ENCODE data around the gene AK3.
"Not testable (repeated sequence)": the region's sequence is repeated elsewhere in the genome, so short reads cannot be mapped to it uniquely, and the experiment has no call there.

The AK3 gene

DNA sequence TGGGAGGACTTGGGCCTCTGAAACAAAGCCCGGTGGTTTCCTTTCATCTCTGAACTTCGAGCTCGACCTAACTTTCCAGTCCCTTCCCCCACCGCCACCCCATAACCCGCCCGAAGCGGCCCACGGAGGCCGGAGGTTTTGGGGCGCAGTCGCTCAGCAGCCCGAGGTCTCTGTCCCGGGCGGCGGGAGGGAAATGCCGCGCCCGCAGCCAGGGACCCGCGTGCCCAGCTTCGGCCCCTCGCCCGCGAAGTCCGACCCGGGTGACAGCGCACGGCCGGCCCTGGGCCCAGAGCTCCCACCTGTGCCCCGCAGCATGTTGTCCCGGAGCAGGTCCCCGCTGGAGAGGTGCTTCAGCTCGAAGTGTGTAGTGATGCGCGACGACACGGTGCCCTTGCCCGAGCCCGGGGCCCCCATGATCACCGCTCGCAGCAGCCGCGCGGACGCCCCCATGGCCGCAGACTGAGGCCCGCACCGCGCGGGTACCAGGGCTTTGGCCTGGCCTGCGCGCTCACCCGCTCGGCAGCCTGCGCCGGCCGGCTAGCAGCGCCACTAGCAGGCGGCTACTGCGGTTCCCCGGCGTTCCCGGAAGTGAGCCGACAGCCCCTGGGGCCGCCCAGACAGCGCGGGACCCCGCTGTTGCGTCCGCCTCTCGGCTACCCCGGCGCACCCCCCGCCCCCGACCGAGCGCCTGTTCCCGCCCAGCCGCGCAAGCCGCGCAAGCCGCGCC is at the start of gene AK3:
TSS of gene AK3 (minus strand) at position 565 of the 727 bp plus-strand sequence. CDS start at position 450, 115 bp downstream.
- peak within 1 kb of the TSS; percentile 86 for H3K27ac Mint-ChIP-seq

DNA sequence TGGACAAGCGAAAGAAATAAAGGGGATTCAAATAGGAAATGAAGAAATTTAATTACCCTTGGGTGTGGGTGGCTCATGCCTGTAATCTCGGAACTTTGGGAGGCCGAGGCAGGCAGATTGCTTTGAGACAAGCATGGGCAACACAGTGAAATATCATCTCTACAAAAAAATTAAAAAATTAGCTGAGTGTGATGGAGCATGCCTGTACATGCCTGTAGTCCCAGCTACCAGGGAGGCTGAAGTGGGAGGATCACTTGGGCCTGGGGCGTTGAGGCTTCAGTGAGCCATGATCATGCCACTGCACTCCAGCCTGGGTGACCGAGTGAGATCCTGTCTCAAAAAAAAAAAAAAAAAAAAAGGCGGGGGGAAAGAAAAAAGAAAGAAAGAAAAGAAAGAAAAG is 47.7 kb upstream of the AK3 start:
- no peak overlapping the region for H3K27ac Mint-ChIP-seq
- H3K36me3 Mint-ChIP-seq (ENCODE audit: low read depth) = peaks cover 6% of the 10 kb centered on the region
- H3K4me1 Mint-ChIP-seq (ENCODE audit: low read depth) = peaks cover 13% of the 10 kb centered on the region
- intact Hi-C loops (cut with micrococcal nuclease) = no loop called here
- peaks cover 26% of the 10 kb centered on the region for H3K27me3 Mint-ChIP-seq
- H3K4me3 Mint-ChIP-seq = no peak overlapping the region
- H3K9me3 Mint-ChIP-seq = no peaks in the 10 kb centered on the region

More for the DNA sequence above, at the start of gene AK3:
- Mint-ChIP-seq H3K27me3 (no peaks in the 10 kb centered on the region), H3K9me3 (no peaks in the 10 kb centered on the region), H3K4me3 (peak within 1 kb of the TSS; percentile 87), H3K4me1 (ENCODE audit: low read depth) (peaks cover 25% of the 10 kb centered on the region), H3K36me3 (ENCODE audit: low read depth) (peaks cover 15% of the 10 kb centered on the region)
- intact Hi-C loops (cut with micrococcal nuclease) = loop anchor here (2.0 to 5.0 kb wide), 3 partner anchors 52 to 78 kb away; partner anchors contain the start of genes CDC37L1, PLPP6 and RCL1

DNA sequence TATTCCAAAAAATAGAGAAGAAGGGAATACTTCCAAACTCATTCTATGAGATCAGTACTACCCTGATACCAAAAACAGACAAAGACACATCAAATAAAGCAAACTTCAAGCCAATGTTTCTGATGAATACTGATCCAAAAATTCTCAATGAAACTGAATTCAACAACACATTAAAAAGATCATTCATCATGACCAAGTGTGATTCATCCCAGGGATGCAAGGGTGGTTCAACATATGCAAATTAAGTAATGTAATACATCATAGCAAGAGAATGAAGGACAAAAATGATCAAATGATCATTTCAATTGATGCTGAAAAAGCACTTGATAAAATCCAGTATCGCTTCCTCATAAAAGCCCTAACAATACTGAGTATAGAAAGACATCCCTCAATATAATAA is 46.9 kb upstream of the AK3 start:
- Mint-ChIP-seq H3K36me3 (ENCODE audit: low read depth) (peaks cover 3% of the 10 kb centered on the region), H3K4me1 (ENCODE audit: low read depth) (peaks cover 12% of the 10 kb centered on the region), H3K27me3 (peaks cover 26% of the 10 kb centered on the region), H3K27ac (no peak overlapping the region), H3K4me3 (no peak overlapping the region), H3K9me3 (no peaks in the 10 kb centered on the region)
- intact Hi-C loops (cut with micrococcal nuclease) = no loop called here

DNA sequence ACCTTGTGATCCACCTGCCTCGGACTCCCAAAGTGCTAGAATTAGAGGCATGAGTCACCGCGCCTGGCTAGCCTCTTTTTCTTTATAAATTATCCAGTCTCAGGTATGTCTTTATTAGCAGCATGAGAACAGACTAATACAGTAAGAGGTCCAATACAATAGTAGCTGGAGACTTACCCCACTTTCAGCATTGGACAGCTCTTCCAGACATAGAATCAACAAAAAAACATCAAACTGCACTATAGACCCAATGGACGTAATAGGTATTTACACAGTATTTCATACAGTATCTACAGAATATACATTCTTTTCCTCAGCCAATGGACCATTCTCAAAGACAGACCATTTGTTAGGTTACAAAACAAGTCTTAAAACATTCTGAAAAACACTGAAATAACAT is 45.6 kb upstream of the AK3 start:
- peaks cover 3% of the 10 kb centered on the region for H3K4me1 Mint-ChIP-seq (ENCODE audit: low read depth)
- no peak overlapping the region for H3K27ac Mint-ChIP-seq
- no peak overlapping the region for H3K4me3 Mint-ChIP-seq
- H3K27me3 Mint-ChIP-seq = peaks cover 21% of the 10 kb centered on the region
- intact Hi-C loops (cut with micrococcal nuclease) = no loop called here
- no peaks in the 10 kb centered on the region for H3K36me3 Mint-ChIP-seq (ENCODE audit: low read depth)
- H3K9me3 Mint-ChIP-seq = no peaks in the 10 kb centered on the region

DNA sequence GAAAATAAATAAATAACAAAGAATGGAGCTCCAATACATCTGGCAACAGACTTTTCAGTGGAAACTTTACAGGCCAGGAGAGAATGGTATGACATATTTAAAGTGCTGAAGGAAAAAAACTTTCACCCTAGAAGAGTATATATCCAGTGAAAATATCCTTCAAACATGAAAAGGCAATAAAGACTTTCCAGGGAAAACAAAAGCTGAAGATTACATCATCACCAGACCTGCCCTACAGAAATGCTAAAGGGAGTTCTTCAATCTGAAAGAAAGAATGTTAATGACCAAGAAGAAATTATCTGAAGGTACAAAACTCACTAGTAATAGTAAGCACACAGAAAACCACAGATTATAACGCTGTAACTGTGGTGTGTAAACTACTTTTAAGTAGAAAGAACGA is 43.4 kb upstream of the AK3 start:
- intact Hi-C loops (cut with micrococcal nuclease) = no loop called here
- H3K27me3 Mint-ChIP-seq = peaks cover 15% of the 10 kb centered on the region
- H3K4me3 Mint-ChIP-seq = no peak overlapping the region
- no peaks in the 10 kb centered on the region for H3K36me3 Mint-ChIP-seq (ENCODE audit: low read depth)
- H3K4me1 Mint-ChIP-seq (ENCODE audit: low read depth) = peaks cover 5% of the 10 kb centered on the region
- H3K27ac Mint-ChIP-seq = no peak overlapping the region
- no peaks in the 10 kb centered on the region for H3K9me3 Mint-ChIP-seq

DNA sequence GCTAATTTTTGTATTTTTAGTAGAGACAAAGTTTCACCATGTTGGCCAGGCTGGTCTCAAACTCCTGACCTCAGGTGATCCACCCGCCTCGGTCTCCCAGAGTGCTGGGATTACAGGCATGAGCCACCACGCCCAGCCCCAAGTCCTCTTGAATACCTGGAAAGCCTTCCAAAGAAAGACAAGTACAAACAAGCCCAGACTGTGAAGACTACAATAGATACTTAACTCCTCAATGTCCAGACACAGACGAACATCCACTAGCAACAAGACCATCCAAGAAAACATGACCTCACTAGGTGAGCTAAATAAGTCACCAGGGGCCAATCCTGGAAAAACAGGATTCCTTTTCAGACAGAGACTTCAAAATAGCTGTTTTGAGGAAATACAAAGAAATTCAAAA is 42.2 kb upstream of the AK3 start:
- H3K4me1 Mint-ChIP-seq (ENCODE audit: low read depth); H3K4me3 Mint-ChIP-seq; H3K36me3 Mint-ChIP-seq (ENCODE audit: low read depth); intact Hi-C loops (cut with micrococcal nuclease); H3K9me3 Mint-ChIP-seq; H3K27ac Mint-ChIP-seq: not testable (repeated sequence)
- peaks cover 11% of the 10 kb centered on the region for H3K27me3 Mint-ChIP-seq

DNA sequence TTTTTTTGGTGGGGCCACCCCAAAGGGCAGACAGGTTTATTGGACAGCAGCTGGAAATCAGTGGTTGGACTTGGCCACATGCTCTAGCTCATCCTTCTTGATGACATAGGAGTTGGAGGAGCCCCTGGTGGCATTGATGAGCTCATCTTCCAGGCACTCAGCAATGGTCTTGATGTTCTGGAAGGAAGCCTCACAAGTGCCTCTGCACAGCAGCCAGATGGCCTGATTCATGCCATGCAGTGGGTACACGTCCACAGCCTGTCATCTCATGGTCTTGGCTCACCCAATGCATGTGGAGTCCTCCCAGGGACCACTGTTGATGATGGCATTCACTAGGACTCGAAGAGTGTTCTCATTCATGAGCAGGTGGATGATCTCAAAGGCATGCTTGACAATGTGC is 40.4 kb upstream of the AK3 start:
- Mint-ChIP-seq H3K4me1 (ENCODE audit: low read depth) (peaks cover 5% of the 10 kb centered on the region), H3K4me3 (no peak overlapping the region), H3K9me3 (no peaks in the 10 kb centered on the region), H3K27me3 (peaks cover 9% of the 10 kb centered on the region), H3K27ac (no peak overlapping the region), H3K36me3 (ENCODE audit: low read depth) (no peaks in the 10 kb centered on the region)
- intact Hi-C loops (cut with micrococcal nuclease) = no loop called here

DNA sequence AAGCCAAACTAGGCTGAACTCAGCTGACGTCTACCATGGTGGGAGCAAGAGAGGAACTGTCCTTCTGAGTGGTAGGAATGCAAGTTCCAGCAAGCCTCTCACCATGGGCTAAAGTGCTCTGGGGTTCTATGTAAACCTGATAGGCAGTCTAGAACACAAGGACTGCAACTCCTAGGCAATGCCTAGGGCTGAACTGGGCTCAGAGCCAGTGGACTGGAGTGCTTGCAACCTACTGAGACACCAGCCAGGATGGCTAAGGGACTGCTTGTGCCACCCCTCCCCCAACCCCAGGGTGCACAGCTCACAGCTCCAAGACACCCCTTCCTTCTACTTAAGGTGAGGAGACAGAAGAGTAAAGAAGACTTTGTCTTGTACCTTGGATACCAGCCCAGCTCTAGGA is 39.6 kb upstream of the AK3 start:
- intact Hi-C loops (cut with micrococcal nuclease) = no loop called here
- Mint-ChIP-seq H3K27me3 (peaks cover 9% of the 10 kb centered on the region), H3K27ac (no peak overlapping the region)

DNA sequence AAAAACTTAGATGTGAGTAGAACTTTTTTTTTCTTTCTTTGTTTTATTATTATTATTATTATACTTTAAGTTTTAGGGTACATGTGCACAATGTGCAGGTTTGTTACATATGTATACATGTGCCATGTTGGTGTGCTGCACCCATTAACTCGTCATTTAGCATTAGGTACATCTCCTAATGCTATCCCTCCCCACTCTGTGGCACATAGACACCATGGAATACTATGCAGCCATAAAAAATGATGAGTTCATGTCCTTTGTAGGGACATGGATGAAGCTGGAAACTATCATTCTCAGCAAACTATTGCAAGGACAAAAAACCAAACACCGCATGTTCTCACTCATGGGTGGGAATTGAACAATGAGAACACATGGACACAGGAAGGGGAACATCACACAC is 34.0 kb upstream of the AK3 start:
- H3K4me3 Mint-ChIP-seq; intact Hi-C loops (cut with micrococcal nuclease); H3K27ac Mint-ChIP-seq; H3K4me1 Mint-ChIP-seq (ENCODE audit: low read depth); H3K9me3 Mint-ChIP-seq; H3K27me3 Mint-ChIP-seq; H3K36me3 Mint-ChIP-seq (ENCODE audit: low read depth): not testable (repeated sequence)

More for the DNA sequence above, 39.6 kb upstream of the AK3 start:
- H3K4me3 Mint-ChIP-seq = no peak overlapping the region
- H3K4me1 Mint-ChIP-seq (ENCODE audit: low read depth) = peaks cover 5% of the 10 kb centered on the region
- H3K9me3 Mint-ChIP-seq = no peaks in the 10 kb centered on the region
- H3K36me3 Mint-ChIP-seq (ENCODE audit: low read depth) = no peaks in the 10 kb centered on the region

DNA sequence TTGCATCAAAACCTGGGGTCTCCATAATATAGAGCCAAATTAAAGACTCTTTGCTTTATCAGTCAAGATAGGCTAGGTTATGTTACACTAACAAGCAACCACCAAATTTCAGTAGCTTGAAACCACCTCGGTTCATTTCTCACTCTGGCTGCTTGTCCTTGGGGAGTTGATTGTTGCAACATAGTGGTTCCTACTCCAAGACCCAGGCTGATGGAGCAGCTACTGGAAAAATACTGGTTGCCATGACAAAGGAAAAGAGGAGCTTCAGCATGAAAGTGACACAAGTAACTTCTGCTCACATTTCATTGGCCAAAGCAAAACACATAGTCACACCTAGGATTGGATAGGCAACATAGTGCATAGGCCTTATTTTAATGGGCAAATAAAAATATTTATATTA is 33.2 kb upstream of the AK3 start:
- Mint-ChIP-seq H3K4me1 (ENCODE audit: low read depth) (peaks cover 3% of the 10 kb centered on the region), H3K27ac (no peak overlapping the region), H3K36me3 (ENCODE audit: low read depth) (no peaks in the 10 kb centered on the region), H3K27me3 (peaks cover 2% of the 10 kb centered on the region), H3K9me3 (no peaks in the 10 kb centered on the region), H3K4me3 (no peak overlapping the region)
- intact Hi-C loops (cut with micrococcal nuclease) = no loop called here

DNA sequence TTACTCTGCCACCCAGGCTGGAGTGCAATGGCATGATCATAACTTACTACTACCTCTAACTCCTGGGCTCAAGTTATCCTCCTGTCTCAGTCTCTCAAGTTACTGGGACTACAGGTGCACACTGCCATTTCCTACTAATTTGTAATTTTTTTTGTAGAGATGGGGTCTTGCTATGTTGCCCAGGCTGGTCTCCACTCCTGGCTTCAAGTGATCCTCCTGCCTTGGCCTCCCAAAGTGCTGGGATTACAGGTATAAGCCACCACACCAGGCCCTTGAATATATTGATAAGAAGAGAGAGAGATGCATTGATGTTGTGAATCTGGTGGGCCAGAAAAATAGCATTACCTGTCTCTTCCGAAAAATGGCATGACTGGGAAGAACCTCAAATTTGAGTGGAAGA is 30.8 kb upstream of the AK3 start:
- Mint-ChIP-seq H3K27ac (no peak overlapping the region), H3K36me3 (ENCODE audit: low read depth) (no peaks in the 10 kb centered on the region), H3K4me1 (ENCODE audit: low read depth) (peaks cover 6% of the 10 kb centered on the region), H3K4me3 (no peak overlapping the region), H3K9me3 (no peaks in the 10 kb centered on the region), H3K27me3 (no peaks in the 10 kb centered on the region)
- intact Hi-C loops (cut with micrococcal nuclease) = no loop called here

DNA sequence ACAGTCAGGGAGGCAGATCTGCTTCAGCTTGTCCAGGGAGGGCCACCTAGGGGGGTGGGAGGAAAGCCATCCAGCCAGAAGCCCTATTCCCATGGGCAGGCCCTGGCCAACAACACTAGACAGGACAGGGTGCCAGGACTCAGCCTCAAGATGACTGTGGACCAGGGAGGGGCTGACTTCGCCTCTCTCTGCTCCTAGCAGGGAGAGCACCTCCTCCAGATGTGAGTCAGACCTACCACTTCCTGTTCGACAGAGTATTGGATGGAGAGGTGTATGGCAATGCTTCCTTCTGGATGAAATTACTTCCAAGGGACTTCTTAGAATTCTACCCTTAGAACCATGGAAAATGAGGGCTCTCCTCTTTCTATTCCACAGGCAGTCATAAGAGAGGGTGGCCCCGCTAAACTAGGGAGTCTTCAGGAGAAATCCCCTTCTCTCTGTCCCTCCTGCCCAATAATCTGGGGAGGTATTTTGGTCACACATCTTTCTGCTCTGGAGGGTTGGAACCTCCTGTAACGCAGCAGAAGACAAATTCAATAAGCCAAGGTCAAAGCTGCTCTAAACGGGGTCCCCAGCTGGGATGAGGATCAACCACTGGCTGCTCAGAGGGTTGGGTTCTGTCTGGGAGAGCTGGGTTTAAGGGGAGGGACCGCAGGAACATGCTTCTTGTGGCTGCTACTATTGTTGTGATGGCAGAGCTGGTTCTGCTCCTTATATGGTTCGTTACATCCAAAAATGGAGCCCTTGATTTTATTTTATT is 28.5 kb upstream of the AK3 start:
- H3K27me3 Mint-ChIP-seq = no peaks in the 10 kb centered on the region
- no peaks in the 10 kb centered on the region for H3K36me3 Mint-ChIP-seq (ENCODE audit: low read depth)
- H3K4me3 Mint-ChIP-seq = no peak overlapping the region
- intact Hi-C loops (cut with micrococcal nuclease) = loop anchor here (10.0 kb wide), 1 partner anchor 675 kb away; no protein-coding TSS in a partner anchor
- no peak overlapping the region for H3K27ac Mint-ChIP-seq
- no peaks in the 10 kb centered on the region for H3K9me3 Mint-ChIP-seq
- H3K4me1 Mint-ChIP-seq (ENCODE audit: low read depth) = peaks cover 11% of the 10 kb centered on the region

DNA sequence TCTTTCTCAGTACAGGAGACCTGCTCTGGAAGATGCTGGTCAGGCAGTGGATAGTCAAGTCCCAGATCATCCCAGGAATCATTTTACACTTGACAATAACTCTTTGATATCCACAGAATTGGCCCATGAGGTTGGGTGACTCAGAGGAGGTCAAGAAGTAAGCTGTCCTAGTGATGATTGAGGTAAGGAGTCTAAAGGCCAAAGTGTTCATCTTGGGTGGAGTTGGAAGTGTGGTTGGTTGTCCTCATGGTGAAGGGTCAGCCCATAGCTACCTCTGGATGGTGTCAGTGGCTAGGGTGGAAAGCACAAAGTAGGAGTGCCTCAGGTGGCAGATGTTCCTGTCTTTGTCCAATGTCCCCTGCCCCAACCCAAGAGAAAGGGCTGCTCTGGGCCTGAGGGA is 27.7 kb upstream of the AK3 start:
- no peaks in the 10 kb centered on the region for H3K36me3 Mint-ChIP-seq (ENCODE audit: low read depth)
- no peak overlapping the region for H3K27ac Mint-ChIP-seq
- no peak overlapping the region for H3K4me3 Mint-ChIP-seq
- H3K4me1 Mint-ChIP-seq (ENCODE audit: low read depth) = peaks cover 12% of the 10 kb centered on the region
- no peaks in the 10 kb centered on the region for H3K27me3 Mint-ChIP-seq
- intact Hi-C loops (cut with micrococcal nuclease) = loop anchor here (10.0 kb wide), 1 partner anchor 676 kb away; no protein-coding TSS in a partner anchor
- no peaks in the 10 kb centered on the region for H3K9me3 Mint-ChIP-seq

DNA sequence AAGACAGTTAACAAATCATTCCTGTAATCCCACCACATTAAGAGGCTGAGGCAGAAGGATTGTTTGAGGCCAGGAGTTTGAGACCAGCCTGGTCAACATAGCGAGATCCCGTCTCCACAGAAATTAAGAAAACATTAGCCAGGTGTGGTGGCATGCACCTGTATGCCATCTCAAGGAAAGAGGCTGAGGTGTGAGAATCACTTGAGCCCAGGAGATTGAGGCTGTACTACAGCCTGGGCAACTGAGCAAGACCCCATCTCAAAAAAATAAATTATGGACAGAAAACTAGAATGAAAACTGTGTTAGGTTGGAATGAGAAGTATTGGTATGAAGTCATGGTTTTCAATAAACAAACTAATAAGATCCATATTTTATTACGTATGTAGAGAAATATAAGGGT is 23.0 kb upstream of the AK3 start:
- peak overlapping the region; percentile 39 for H3K27ac Mint-ChIP-seq
- intact Hi-C loops (cut with micrococcal nuclease) = loop anchor here (5.0 to 10.0 kb wide), 2 partner anchors 681 to 838 kb away; no protein-coding TSS in a partner anchor
- H3K36me3 Mint-ChIP-seq (ENCODE audit: low read depth) = no peaks in the 10 kb centered on the region
- H3K4me1 Mint-ChIP-seq (ENCODE audit: low read depth) = peaks cover 52% of the 10 kb centered on the region
- no peak overlapping the region for H3K4me3 Mint-ChIP-seq
- H3K9me3 Mint-ChIP-seq = no peaks in the 10 kb centered on the region
- H3K27me3 Mint-ChIP-seq = peaks cover 7% of the 10 kb centered on the region

Data from dendritic cell treated with granulocyte-macrophage colony-stimulating factor and Interleukin-4, amounts not matched to agents 40 ng/mL and 50 ng/mL, for 4 days (primary cell).